Jurkat, Clone E6-1 (cell line): ENCODE results near the gene UNC13B.
A peak's percentile ranks its signal among the peaks of the same experiment; 100 is the strongest.
"Not testable (repeated sequence)": the region's sequence is repeated elsewhere in the genome, so short reads cannot be mapped to it uniquely, and the experiment has no call there.

Experiments used
- DNase-seq: peaks from one replicate; pipeline ENCODE4 v3.0.0-alpha.2; 2011; ENCODE audit warnings: low read depth, low spot score
- H3K4me3 ChIP-seq: 2 replicates; pipeline ENCODE4 v1.5.1; 2011; ENCODE audit warnings: mild to moderate bottlenecking, low read length, control low read depth, moderate library complexity

UNC13B gene

DNA sequence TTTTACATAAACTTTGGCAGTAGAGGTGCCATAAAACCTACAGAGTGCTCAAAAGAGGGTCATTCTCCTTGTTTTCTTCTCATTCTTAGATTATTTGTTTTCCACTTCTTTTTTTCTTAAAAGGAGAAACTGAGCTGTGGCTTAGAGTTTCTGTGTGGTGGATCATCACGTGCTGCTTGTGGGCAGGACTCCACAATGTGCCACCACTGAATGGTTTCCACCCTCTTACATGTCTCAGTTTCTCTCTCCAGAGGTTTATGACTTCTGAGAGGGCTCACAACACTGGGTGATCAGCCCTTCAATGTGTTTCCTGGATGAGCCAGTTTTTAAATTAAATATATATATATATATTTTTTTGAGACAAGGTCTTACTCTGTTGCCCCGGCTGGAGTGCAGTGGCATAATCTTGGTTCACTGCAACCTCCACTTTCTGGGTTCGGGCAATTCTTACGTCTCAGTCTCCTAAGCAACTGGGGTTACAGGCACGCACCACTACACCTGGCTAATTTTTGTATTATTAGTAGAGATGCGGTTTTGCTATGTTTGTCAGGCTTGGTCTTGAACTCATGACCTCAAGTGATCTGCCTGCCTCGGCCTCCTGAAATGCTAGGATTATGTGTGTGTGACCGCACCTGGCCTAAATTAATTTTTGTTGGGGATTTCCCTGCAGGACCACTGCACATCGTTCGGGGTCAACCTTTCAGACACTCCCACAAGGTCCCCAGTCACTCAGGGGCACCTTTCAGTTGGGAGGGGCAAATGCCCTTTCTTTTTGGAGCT is 3.1 kb upstream of the UNC13B start:
- H3K4me3 ChIP-seq = no peak overlapping the region
- peak; percentile 83 for DNase-seq

DNA sequence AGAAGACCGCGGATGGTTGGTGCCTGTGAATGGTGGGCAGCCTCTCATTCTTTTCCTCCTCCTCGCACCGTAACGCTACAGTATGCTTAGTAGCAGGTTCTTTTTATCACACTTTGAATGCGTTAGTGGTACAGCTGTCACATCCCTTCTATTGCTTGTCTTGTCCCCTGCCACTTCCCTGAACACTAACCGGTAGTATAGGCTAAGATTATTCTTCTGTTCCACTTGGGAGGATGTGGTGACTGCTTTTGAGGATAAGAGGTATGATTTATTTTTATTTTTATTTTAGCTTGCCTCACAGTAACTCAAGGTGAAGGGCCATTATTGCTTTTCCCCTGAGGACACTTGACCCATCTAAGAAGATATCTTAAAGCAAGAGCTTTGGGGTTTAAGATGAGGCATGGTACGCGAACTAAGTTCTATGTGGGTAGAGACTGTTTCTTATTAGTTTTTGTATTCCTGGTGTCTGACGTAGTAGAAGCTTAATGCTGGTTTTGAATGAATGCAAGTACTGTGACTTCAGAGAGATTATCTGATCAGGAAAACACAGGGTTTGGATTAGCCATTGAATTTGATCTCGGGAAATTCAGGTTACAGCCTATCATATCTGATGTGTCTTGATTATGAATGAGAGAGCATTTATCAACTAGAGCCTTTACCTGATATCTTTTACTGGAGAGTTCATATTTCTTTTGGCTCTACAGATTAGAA is 951 bp downstream of the UNC13B start:
- H3K4me3 ChIP-seq = peak overlapping the region; percentile 85
- DNase-seq = peak; percentile 49

DNA sequence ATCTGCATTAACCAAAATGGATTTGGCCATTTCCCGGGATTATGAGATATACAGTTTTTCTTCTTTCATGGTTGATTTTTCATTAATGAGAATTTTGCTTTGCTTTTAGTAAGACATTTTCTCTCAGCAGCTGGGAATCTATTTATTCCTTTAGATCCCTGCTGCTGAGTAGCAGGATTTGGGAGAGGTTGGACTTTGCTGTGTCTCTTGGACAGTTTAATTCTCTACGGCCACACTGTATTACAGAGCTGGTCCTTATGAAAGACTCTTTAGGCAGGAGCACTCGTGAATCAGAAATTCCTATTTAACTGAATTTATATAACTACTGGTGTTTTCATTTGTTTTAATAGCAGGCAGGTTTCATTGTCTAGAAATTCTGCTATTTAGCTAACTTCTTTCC is 1.6 kb downstream of the UNC13B start:
- no peak for DNase-seq
- no peak overlapping the region for H3K4me3 ChIP-seq

DNA sequence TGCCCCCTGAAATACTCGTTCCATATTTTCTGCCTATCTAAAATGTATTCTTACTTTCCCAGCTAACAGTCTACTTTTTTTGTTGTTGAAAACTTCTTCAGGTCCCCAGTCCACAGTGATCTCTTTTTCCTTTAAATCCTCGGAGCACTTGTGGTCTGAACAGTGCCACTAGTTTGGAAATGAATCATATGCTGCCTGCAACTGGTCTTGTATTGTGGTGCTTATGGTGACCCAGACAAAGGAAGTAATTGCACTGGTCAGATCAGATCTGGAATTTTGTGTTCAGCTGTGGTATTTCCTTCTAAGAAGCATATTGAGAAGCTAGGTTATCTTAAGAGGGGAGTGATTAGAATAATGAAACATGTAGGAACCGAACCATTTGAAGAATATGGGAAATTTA is 2.9 kb downstream of the UNC13B start:
- no peak overlapping the region for H3K4me3 ChIP-seq
- DNase-seq = no peak

DNA sequence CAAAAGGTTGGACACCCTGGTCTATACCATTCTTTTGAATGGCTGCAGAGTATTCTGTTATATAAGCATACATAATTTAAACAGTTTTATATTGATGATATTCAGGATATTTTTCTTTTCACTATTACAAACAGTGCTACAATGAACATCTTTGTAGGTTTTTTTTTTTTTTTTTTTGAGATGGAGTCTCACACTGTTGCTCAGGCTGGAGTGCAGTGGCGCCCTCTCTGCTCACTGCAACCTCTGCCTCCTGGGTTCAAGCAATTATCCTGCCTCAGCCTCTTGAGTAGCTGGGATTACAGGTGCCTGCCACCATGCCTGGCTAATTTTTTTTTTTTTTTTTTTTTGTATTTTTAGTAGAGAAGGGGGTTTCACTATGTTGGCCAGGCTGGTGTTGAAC is 5.6 kb downstream of the UNC13B start:
- DNase-seq, H3K4me3 ChIP-seq: not testable (repeated sequence)

DNA sequence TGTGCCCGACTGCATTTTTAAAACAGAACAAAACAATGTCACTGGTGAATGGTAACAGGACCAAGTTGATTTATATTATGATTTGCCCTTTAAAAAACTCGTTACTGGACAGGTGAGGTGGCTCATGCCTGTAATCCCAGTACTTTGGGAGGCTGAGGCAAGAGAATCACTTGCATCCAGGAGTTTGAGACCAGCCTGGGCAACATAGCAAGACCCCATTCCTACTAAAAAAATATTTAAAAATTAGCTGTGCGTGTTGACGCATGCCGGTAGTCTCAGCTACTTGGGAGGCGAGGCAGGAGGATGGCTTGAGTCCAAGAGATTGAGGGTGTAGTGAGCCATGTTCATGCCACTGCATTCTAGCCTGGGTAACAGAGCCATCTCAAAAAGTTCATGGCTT is 7.2 kb downstream of the UNC13B start:
- DNase-seq = no peak
- no peak overlapping the region for H3K4me3 ChIP-seq

DNA sequence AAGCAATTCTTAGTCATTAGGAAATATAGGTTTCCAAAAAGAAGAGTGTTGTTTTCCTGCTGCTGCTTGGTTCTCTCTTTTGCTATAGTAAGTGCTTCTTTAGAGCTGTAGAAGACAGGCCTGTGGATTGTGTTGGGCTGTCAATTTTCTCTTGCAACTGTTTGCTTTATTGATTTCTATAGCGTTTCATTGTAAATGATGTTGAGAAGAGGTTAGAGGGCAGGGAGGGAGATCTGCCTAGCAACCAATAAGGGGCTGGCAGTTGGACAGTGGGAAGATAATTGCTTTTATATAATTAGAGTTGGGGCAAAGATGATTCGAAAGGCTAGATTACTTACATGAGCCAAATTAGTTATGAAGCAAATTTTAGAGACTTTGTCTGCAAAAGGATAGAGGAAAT is 11.1 kb downstream of the UNC13B start:
- H3K4me3 ChIP-seq = no peak overlapping the region
- no peak for DNase-seq

DNA sequence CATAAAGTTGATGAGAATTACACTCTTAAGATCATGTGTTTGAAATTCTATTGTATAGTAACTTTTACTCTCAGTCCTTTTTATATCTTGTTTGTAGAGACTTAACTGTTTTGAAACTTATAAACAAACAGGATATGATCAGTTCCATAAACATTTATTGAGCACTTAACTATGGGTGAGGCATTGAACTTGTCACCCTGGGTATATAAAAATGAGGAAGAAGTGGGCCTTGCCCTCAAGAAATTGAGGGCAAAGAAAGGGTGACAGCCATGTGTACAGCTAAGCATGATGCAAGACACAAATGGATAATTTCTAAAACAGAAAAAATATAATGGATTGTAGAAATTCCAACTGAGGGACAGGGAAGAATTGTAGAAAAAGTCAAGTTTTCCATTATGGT is 15.7 kb downstream of the UNC13B start:
- no peak overlapping the region for H3K4me3 ChIP-seq
- DNase-seq = no peak

DNA sequence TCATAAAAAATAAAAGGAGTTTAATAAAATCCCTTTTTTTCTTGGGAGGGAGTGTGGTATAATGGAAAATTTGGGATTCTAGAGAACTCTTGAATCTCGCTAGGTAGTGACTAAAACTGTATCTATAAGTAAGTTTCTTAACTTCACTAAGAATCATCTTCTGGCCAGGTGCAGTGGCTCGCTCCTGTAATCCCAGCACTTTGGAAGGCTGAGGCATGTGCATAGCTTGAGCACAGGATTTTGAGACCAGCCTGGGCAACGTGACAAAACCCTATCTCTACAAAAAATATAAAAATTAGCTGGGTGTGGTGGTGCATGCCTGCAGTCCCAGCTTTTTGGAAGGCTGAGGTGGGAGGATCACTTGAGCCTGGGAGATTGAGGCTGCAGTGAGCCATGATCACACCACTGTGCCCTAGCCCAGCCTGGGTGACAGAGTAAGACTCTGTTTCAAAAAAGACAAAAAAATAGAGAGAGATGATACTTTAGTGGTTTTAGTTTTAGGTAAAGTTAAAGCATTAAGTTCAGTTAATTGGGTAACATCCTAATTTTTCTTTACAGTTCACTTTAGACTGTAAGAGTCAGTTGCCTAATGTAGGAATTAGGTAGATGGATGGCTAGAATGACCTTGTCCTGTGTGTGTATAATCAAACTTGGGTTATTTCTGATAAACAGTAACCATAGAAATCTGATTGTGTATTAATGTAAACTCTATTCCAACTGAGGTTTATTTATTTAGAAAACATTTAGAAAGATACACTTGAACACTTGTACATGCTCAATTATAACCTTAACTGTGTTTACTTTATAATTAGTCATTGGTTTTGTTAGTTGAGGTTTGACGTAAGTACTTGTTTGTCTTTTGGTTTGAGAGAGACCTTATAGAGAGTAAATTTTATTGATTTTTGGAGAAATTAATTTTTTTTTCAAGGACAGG is 17.8 kb downstream of the UNC13B start:
- DNase-seq = no peak
- no peak overlapping the region for H3K4me3 ChIP-seq

DNA sequence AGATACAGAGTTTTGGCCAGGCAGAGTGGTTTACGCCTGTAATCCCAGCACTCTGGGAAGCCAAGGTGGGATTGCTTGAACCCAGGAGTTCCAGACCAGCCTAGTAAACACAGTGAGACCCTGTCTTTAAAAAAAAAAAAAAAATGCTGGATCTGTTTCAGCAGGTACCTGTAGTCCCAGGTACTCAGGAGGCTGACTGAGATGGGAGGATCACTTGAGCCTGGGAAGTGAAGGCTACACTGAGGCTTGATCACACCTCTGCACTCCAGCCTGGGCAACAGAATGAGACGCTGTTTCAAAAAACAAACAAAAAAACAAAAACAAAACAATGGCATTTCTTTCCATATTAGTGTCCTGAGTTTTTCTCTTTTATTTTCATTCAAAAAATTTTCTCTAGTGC is 19.0 kb downstream of the UNC13B start:
- H3K4me3 ChIP-seq = no peak overlapping the region
- DNase-seq = no peak

DNA sequence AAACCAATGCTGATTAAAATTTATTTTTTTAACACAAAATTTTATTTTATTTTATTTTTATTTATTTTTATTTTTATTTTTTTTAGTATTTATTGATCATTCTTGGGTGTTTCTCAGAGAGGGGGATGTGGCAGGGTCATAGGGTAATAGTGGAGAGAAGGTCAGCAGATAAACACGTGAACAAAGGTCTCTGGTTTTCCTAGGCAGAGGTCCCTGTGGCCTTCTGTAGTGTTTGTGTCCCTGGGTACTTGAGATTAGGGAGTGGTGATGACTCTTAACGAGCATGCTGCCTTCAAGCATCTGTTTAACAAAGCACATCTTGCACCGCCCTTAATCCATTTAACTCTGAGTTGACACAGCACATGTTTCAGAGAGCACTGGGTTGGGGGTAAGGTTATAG is 20.6 kb downstream of the UNC13B start:
- not testable (repeated sequence) for H3K4me3 ChIP-seq, DNase-seq

DNA sequence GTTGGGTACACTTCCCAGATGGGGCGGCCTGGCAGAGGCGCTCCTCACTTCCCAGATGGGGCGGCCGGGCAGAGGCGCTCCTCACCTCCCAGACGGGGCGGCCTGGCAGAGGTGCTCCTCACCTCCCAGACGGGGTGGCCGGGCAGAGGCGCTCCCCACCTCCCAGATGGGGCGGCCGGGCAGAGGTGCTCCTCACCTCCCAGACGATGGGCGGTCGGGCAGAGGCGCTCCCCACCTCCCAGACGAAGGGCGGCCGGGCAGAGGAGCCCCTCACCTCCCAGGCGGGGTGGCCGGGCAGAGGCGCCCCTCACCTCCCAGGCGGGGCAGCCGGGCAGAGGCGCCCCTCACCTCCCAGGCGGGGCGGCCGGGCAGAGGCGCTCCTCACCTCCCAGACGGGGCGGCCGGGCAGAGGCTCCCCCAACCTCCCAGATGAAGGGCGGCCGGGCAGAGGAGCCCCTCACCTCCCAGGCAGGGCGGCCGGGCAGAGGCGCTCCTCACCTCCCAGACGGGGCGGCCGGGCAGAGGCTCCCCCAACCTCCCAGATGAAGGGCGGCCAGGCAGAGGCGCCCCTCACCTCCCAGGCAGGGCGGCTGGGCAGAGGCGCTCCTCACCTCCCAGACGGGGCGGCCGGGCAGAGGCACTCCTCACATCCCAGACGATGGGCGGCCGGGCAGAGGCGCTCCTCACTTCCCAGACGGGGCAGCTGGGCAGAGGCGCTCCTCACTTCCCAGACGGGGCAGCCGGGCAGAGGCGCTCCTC is 21.4 kb downstream of the UNC13B start:
- DNase-seq, H3K4me3 ChIP-seq: not testable (repeated sequence)

DNA sequence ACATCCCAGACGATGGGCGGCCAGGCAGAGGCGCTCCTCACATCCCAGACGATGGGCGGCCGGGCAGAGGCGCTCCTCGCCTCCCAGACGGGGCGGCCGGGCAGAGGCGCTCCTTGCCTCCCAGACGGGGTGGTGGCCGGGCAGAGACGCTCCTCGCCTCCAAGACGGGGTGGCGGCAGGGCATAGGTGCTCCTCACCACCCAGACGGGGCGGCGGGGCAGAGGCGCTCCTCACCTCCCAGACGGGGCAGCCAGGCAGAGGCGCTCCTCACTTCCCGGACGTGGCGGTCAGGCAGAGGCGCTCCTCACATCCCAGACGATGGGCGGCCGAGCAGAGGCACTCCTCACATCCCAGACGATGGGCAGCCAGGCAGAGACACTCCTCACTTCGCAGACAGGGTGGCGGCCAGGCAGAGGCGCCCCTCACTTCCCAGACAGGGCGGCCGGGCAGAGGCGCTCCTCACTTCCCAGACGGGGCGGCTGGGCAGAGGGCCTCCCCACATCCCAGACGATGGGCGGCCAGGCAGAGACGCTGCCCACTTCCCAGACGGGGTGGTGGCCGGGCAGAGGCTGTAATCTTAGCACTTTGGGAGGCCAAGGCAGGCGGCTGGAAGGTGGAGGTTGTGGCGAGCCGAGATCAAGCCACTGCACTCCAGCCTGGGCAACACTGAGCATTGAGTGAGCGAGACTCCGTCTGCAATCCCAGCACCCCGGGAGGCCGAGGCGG is 22.1 kb downstream of the UNC13B start:
- not testable (repeated sequence) for H3K4me3 ChIP-seq, DNase-seq

DNA sequence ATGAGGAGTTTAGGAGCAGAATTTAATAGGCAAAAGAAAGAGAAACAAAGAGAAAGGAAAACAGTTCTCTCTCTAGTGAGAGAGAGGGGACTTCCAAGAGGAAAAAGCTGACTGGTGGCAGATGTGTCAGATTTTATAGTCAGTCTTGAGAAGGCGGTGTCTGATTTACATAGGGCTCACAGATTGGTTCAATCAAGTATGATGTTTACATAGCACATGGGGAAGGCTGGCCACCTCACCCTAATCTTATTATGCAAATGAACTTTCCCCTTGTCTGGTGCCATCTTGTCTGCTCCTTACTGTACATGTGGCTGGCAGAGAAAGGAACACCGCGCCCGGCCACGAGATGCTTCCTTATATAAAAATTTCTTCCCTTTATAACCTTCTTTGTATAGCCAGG is 24.7 kb downstream of the UNC13B start:
- no peak overlapping the region for H3K4me3 ChIP-seq
- no peak for DNase-seq

DNA sequence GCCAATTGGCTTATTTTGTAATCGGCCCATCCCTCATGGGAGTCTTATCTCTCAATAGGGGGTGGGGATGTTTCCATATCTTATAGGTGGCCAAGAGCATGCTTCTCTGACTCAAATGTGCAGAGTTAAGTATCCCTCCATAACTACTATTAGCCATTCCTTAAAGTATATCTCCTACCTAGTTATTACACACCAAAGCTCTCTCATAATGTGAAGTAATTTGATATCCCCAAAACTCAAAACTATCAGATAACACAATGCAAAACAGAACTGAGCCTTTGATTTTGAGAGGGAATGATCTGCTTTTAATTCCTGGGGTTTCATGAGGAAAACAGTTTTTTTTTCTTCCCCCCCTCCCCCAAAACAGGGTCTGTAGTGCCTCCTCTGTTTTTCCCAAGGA is 28.4 kb downstream of the UNC13B start:
- no peak overlapping the region for H3K4me3 ChIP-seq
- no peak for DNase-seq

DNA sequence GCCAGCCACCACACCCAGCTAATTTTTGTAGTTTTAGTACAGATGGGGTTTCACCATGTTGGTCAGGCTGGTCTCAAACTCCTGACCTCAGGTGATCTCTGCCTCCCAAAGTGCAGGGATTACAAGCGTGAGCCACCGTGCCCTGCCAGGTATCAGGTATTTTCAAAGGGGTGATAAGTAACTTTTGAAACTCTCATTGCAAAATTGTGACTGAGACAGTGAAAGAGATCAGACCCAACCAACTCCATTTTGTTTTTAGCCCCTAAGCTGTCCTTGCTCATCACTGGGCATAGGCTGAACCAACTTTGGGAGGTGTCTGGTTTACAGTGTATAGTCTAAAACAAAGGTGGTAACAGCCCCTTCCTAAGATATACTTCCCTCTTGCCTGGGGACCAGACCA is 29.3 kb downstream of the UNC13B start:
- DNase-seq = no peak
- H3K4me3 ChIP-seq = no peak overlapping the region

DNA sequence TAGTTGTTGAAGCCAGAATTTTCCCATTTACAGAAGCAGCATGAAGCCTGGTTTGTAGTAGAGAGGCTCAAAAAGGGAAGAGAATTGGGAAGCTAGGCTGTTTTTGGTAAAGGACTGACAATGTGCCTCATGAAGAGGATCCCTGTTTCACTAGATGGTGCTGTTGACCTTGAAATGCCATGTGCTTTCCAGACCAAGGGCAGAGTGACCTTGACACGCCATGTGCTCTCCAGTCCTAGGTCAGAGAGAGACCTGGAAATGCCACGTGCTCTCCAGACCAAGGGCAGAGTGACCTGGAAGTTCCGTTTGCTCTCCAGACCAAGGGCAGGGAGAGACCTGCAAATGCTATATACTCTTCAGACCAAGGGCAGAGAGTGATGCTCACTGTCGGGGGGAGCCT is 32.0 kb downstream of the UNC13B start:
- DNase-seq = no peak
- H3K4me3 ChIP-seq = no peak overlapping the region

DNA sequence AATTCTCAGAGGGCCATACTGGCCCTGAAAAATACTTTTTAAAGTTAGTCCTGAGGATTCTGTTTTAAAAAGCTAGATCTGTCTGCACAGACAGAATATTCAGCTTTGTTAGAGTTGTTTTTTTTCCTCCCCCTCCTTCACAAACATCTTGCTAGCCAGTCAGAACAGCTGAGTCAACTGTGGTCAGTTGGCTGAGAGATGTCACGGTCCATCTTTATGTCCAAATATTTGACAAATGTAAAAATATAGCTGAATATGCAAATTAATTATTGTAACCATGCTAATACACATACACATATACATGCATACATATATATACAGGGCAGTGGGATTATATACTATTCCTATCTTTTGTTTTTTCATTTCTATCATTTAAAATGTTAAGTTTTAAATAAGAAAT is 33.9 kb downstream of the UNC13B start:
- H3K4me3 ChIP-seq = no peak overlapping the region
- no peak for DNase-seq

DNA sequence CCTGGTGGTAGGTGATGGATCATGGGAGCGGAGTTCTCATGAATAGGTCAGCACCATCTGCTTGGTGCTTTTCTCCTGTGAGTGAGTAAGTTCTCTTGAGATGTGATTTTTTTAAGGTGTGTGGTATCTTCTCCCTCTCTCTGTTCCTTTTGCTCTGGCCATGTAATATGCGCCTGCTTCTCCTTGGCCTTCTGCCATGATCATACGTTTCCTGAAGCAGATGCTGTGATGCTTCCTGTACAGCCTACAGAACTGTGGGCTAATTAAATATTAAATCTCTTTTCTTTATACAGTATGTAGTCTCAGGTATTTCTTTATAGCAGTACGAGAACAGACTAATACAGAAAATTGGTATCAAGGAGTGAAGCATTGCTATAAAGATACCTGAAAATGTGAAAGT is 36.4 kb downstream of the UNC13B start:
- DNase-seq = no peak
- H3K4me3 ChIP-seq = no peak overlapping the region
